GM12878 (cell line): Measurements from ENCODE around the gene SLC25A51. TPM values are rescaled to one million over a fixed set of nuclear protein-coding genes. Genes with fewer than 3 reads are reported as not detected.

Experiments used
- ATAC-seq: fragments of 200-7000 bp; cut with Tn5 transposase; 3 replicates; pipeline ENCODE4 v1.9.1; 2020; ENCODE audit warnings: mild to moderate bottlenecking, moderate library complexity
- BruUV-seq: library from RNA; stranded (reverse); fragments of 400-500 nt; replicated peaks from 2 replicates; lab custom pipeline; 2021; lab: Mats Ljungman, UMichigan
- CTCF ChIA-PET: fragments of 300-600 bp; sonication (Branson Sonifier 250); formaldehyde crosslinking; extraction: SDS; loops from one replicate; lab custom pipeline; 2021; ENCODE audit warnings: inconsistent platforms; lab: Yijun Ruan, JAX
- POLR2A ChIA-PET: fragments of 350-600 bp; formaldehyde crosslinking; extraction: SDS; loops from one replicate; lab custom pipeline; 2021; ENCODE audit warnings: inconsistent platforms; lab: Charles Lee
- RAD21 ChIA-PET: fragments of 300-600 bp; sonication (Branson Sonifier 250); formaldehyde crosslinking; loops from one replicate; lab custom pipeline; 2023; ENCODE audit warnings: antibody characterized with exemption; ENCODE audit not compliant: unreplicated experiment; lab: Charles Lee
- SMC1A ChIA-PET: fragments of 300-600 bp; sonication (Branson Sonifier 250); formaldehyde crosslinking; loops from one replicate; lab custom pipeline; 2023; ENCODE audit not compliant: unreplicated experiment, uncharacterized antibody; lab: Charles Lee
- DNase-seq: peaks from one replicate; pipeline ENCODE4 v3.0.0-alpha.2; 2011; ENCODE audit warnings: low read depth, low spot score
- FAIRE-seq: peaks from 3 replicates; lab custom pipeline; 2011; peaks lifted over from hg19 to GRCh38; lab: Jason Lieb, UNC
- H2AFZ ChIP-seq: 2 replicates; pipeline ENCODE4 v1.6.0; 2011; ENCODE audit warnings: low read depth, low read length, control low read depth; ENCODE audit not compliant: control insufficient read depth
- H3K27ac ChIP-seq: 2 replicates; pipeline ENCODE4 v1.5.1; 2011; ENCODE audit warnings: control low read depth; ENCODE audit not compliant: control insufficient read depth, insufficient read depth
- H3K27me3 ChIP-seq, 2 experiments: replicated peaks in 1 of 2; 2 replicates each; pipeline versions ENCODE4 v1.6.0 to v1.6.1; 2011; ENCODE audit warnings: low read length in 1 of 2; ENCODE audit not compliant: control insufficient read depth in 2 of 2, insufficient read depth in 2 of 2
- H3K36me3 ChIP-seq, 2 experiments: 2 replicates each; pipeline ENCODE4 v1.5.1; 2011; ENCODE audit warnings: low read length in 1 of 2; ENCODE audit not compliant: control insufficient read depth in 2 of 2, insufficient read depth in 2 of 2
- H3K4me1 ChIP-seq: 2 replicates; pipeline ENCODE4 v1.6.1; 2011; ENCODE audit warnings: mild to moderate bottlenecking, low read length, moderate library complexity, mixed read lengths; ENCODE audit not compliant: control insufficient read depth, insufficient read depth
- H3K4me2 ChIP-seq: 2 replicates; pipeline ENCODE4 v1.6.0; 2011; ENCODE audit warnings: control low read depth; ENCODE audit not compliant: control insufficient read depth, insufficient read depth
- H3K4me3 ChIP-seq: fragments of 200-600 bp; sonication (generic); 2 replicates; pipeline ENCODE4 v1.5.1; 2016
- H3K79me2 ChIP-seq: 2 replicates; pipeline ENCODE4 v1.6.0; 2011; ENCODE audit warnings: low read length; ENCODE audit not compliant: control insufficient read depth, insufficient read depth
- H3K9ac ChIP-seq: 2 replicates; pipeline ENCODE4 v1.8.0; 2011; ENCODE audit warnings: low read length, control low read depth, mixed read lengths; ENCODE audit not compliant: control insufficient read depth, insufficient read depth
- H3K9me3 ChIP-seq: replicated peaks from 3 replicates; pipeline ENCODE4 v1.5.1; 2011; ENCODE audit warnings: mild to moderate bottlenecking, low read length; ENCODE audit not compliant: control insufficient read depth, insufficient read depth
- H4K20me1 ChIP-seq: 2 replicates; pipeline ENCODE4 v1.6.0; 2011; ENCODE audit not compliant: control insufficient read depth, insufficient read depth
- ASH2L ChIP-seq: fragments of 300-600, 200-600 bp; sonication (generic); IDR thresholded peaks from 2 replicates; pipeline ENCODE4 v1.6.1; 2017; ENCODE audit warnings: low read depth, mild to moderate bottlenecking, borderline replicate concordance
- EED ChIP-seq: sonication (generic); IDR thresholded peaks from 2 replicates; pipeline ENCODE4 v1.6.1; 2016; ENCODE audit warnings: antibody characterized with exemption, low read depth
- ESRRA ChIP-seq: IDR thresholded peaks from 2 replicates; pipeline ENCODE4 v1.6.1; 2012; ENCODE audit warnings: mild to moderate bottlenecking, low read length, improper control_type of control experiment
- EZH2 ChIP-seq: IDR thresholded peaks from 2 replicates; pipeline ENCODE4 v1.6.1; 2012; ENCODE audit warnings: low read depth, mild to moderate bottlenecking, control low read depth, inconsistent platforms, low read length, borderline replicate concordance; ENCODE audit not compliant: control insufficient read depth
- HDAC6 ChIP-seq: fragments of 200-600 bp; sonication (generic); IDR thresholded peaks from one replicate; pipeline ENCODE4 v1.8.0; 2017; ENCODE audit warnings: antibody characterized with exemption; ENCODE audit not compliant: unreplicated experiment
- IKZF2 ChIP-seq, 2 experiments: fragments of 450-650 bp; IDR thresholded peaks; 2 replicates each; pipeline ENCODE4 v1.6.1; 2017; ENCODE audit warnings: mild to moderate bottlenecking in 2 of 2, moderate library complexity in 2 of 2
- IRF3 ChIP-seq: fragments of 450-650 bp; IDR thresholded peaks from 2 replicates; pipeline ENCODE4 v1.6.1; 2014; ENCODE audit warnings: mild to moderate bottlenecking
- JUNB ChIP-seq: IDR thresholded peaks from 2 replicates; pipeline ENCODE4 v1.6.1; 2016; ENCODE audit warnings: antibody characterized with exemption, mild to moderate bottlenecking
- MLLT1 ChIP-seq: fragments of 450-650 bp; IDR thresholded peaks from 2 replicates; pipeline ENCODE4 v1.6.1; 2016; ENCODE audit warnings: mild to moderate bottlenecking
- NFYB ChIP-seq: IDR thresholded peaks from 2 replicates; pipeline ENCODE4 v1.6.1; 2011; ENCODE audit warnings: low read depth, mild to moderate bottlenecking, low read length, improper control_type of control experiment, moderate library complexity; ENCODE audit not compliant: insufficient read depth
- PAX8 ChIP-seq: fragments of 450-650 bp; IDR thresholded peaks from 2 replicates; pipeline ENCODE4 v1.6.1; 2017; ENCODE audit warnings: mild to moderate bottlenecking, moderate library complexity
- RFX5 ChIP-seq: IDR thresholded peaks from 2 replicates; pipeline ENCODE4 v1.6.1; 2011; ENCODE audit warnings: low read depth, low read length, improper control_type of control experiment
- RUNX3 ChIP-seq: IDR thresholded peaks from 2 replicates; pipeline ENCODE4 v1.6.1; 2012; ENCODE audit warnings: low read length, inconsistent platforms
- SMAD1 ChIP-seq: fragments of 450-650 bp; IDR thresholded peaks from 2 replicates; pipeline ENCODE4 v1.6.1; 2018; ENCODE audit warnings: mild to moderate bottlenecking, low read depth; ENCODE audit not compliant: partially characterized antibody
- SMARCA5 ChIP-seq: fragments of 450-650 bp; IDR thresholded peaks from 2 replicates; pipeline ENCODE4 v1.6.1; 2017; ENCODE audit warnings: mild to moderate bottlenecking
- SREBF1 ChIP-seq: IDR thresholded peaks from 2 replicates; pipeline ENCODE4 v1.6.1; 2012; ENCODE audit warnings: mild to moderate bottlenecking, low read length
- TAF1 ChIP-seq: IDR thresholded peaks from 2 replicates; pipeline ENCODE4 v1.6.1; 2011; ENCODE audit warnings: mild to moderate bottlenecking, low read depth, low read length, borderline replicate concordance
- TARDBP ChIP-seq: IDR thresholded peaks from 2 replicates; pipeline ENCODE4 v1.6.1; 2016; ENCODE audit warnings: borderline replicate concordance
- TCF7 ChIP-seq: IDR thresholded peaks from 2 replicates; pipeline ENCODE4 v1.6.1; 2014; ENCODE audit warnings: antibody characterized with exemption, borderline replicate concordance
- USF1 ChIP-seq: IDR thresholded peaks from 2 replicates; pipeline ENCODE4 v1.6.1; 2011; ENCODE audit warnings: borderline replicate concordance, low read depth, mild to moderate bottlenecking, moderate library complexity, mixed read lengths, low read length; ENCODE audit not compliant: insufficient read depth; ENCODE audit errors: extremely low read length
- WGBS: methylation state at CpG from one replicate; pipeline ENCODE4 v1.1.6; 2016; ENCODE audit warnings: low lambda C conversion rate; ENCODE audit not compliant: insufficient replicate concordance, insufficient coverage; ENCODE audit errors: missing lambda C conversion rate; 5-methylcytosine and 5-hydroxymethylcytosine counted together
- in situ Hi-C: fragments of 300-500 bp; cut with MboI; formaldehyde crosslinking; loops from 9 replicates; pipeline ENCODE4 v1.14.3; 2018; ENCODE audit warnings: mixed read lengths
- intact Hi-C: fragments of 100-400 bp; cut with micrococcal nuclease; formaldehyde crosslinking; loops from one replicate; pipeline ENCODE4 v1.14.2; 2022; ENCODE audit not compliant: unreplicated experiment
- polyA plus RNA-seq, 11 experiments: library from polyadenylated mRNA; depleted of rRNA in 4 of 11; unstranded in 6 of 11; stranded (reverse) in 5 of 11; fragments of >200 nt; fragmentation: Nextera tagmentation in 4 of 11; fragmentation: Illumina TruSeq in 1 of 11; extraction: Ambion mirVana in 4 of 11; extraction: Trizol in 1 of 11; gene quantifications; 1 replicate in 1 of 11; 2 replicates in 10 of 11; pipeline versions ENCODE4 v1.2.1 to v1.2.3, GENCODE V29; 2011 to 2016; ENCODE audit warnings: inconsistent platforms in 2 of 11, missing spikeins in 2 of 11, low read depth in 1 of 11
- total RNA-seq, 4 experiments: library from RNA; depleted of rRNA in 3 of 4; stranded (reverse); fragments of >200 nt in 3 of 4; fragmentation: Illumina TruSeq in 1 of 4; extraction: Trizol in 1 of 4; gene quantifications; 2 replicates each; pipeline versions ENCODE4 v1.2.1 to v1.2.3, GENCODE V29; 2013 to 2021

Gene SLC25A51
- total and polyA plus RNA-seq, 10 of the 15 experiments (the other 5 are each of a cell fraction or from before 2014, with no cell fraction given), result 3.8 to 29.3 (median 13.2) TPM

DNA sequence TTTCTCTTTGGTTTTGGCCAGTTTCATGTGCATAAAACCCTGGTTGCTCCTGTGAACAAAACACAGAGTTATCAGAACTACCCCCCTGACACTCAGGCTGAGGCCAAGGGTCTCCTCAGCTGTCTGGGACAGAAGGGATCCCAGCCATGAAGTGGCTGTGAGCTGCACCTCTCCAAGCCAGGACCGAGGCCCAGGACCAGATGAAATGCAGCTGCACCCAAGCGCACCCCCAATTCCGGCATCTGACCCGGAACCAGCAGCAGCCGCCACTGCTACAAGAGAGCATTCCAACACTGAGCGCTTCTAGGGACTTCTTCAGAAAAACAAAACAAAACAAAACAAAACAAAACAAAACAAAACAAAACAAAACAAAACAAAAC, 16.0 kb upstream of the SLC25A51 start:
- no peak overlapping the region for H3K9ac ChIP-seq
- H4K20me1 ChIP-seq, result no peaks in the 10 kb centered on the region
- H2AFZ ChIP-seq, result no peak overlapping the region
- FAIRE-seq (no peak), ATAC-seq (no peak), DNase-seq (no peak)
- H3K4me2 ChIP-seq, result no peak overlapping the region
- no peaks in the 10 kb centered on the region for H3K9me3 ChIP-seq
- CTCF ChIA-PET, result interaction anchor here (1.2 kb wide), 1 partner anchor 168 kb away, joined by 4 read pairs; no protein-coding TSS in a partner anchor
- RAD21 ChIA-PET, result no interaction called here
- SMC1A ChIA-PET, result interaction anchor here (0.5 kb wide), 1 partner anchor 57 kb away, joined by 3 read pairs; no protein-coding TSS in a partner anchor
- H3K27me3 ChIP-seq, result no peaks in the 10 kb centered on the region
- in situ Hi-C loops, result loop anchor here (5.0 to 25.0 kb wide), 2 partner anchors 47 to 767 kb away; no protein-coding TSS in a partner anchor
- no peaks in the 10 kb centered on the region for H3K4me1 ChIP-seq
- intact Hi-C loops, result no loop called here
- no peaks in the 10 kb centered on the region for H3K79me2 ChIP-seq
- WGBS, result 72% methylated on average over 6 of the region's 6 CpGs
- TF ChIP-seq IKZF2 (IDR thresholded peaks at IDR 0.05) (no peak), JUNB (no peak), ASH2L (no peak), IRF3 (no peak), RFX5 (no peak), TCF7 (no peak), PAX8 (no peak), SMARCA5 (no peak), ESRRA (no peak), TARDBP (no peak), EED (no peak), SREBF1 (no peak), HDAC6 (no peak), NFYB (no peak), USF1 (no peak), MLLT1 (no peak), EZH2 (no peak), TAF1 (no peak), SMAD1 (no peak), RUNX3 (no peak)
- POLR2A ChIA-PET, result no interaction called here
- no TSS peak for BruUV-seq
- no peak overlapping the region for H3K27ac ChIP-seq
- no peak overlapping the region for H3K4me3 ChIP-seq
- no peaks in the 10 kb centered on the region for H3K36me3 ChIP-seq
